Subcutaneous adipose tissue (tissue), 4 donors: ENCODE data around the gene PHF12. TPM values are rescaled to one million over a fixed set of nuclear protein-coding genes. Genes with fewer than 3 reads are reported as not detected.

Experiments used
- total RNA-seq, 4 donors: library from RNA; depleted of rRNA; stranded (reverse); fragments of >200 nt; gene quantifications; one replicate each; pipeline ENCODE4 v1.1.0, GENCODE V29; 2016
- TF ChIP-seq, protein P1 (sequence below): fragments of 450-650 bp; IDR thresholded peaks from one replicate; pipeline ENCODE4 v1.5.1; 2016; ENCODE audit warnings: low read depth, mild to moderate bottlenecking, control low read depth, antibody characterized with exemption, moderate library complexity

Gene PHF12
- total RNA-seq, 4 donors from 2014 or later = 22.0 to 38.1 (median 25.2) TPM

- TF ChIP-seq, protein P1, sequence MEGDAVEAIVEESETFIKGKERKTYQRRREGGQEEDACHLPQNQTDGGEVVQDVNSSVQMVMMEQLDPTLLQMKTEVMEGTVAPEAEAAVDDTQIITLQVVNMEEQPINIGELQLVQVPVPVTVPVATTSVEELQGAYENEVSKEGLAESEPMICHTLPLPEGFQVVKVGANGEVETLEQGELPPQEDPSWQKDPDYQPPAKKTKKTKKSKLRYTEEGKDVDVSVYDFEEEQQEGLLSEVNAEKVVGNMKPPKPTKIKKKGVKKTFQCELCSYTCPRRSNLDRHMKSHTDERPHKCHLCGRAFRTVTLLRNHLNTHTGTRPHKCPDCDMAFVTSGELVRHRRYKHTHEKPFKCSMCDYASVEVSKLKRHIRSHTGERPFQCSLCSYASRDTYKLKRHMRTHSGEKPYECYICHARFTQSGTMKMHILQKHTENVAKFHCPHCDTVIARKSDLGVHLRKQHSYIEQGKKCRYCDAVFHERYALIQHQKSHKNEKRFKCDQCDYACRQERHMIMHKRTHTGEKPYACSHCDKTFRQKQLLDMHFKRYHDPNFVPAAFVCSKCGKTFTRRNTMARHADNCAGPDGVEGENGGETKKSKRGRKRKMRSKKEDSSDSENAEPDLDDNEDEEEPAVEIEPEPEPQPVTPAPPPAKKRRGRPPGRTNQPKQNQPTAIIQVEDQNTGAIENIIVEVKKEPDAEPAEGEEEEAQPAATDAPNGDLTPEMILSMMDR = no peak
Observed at GRCh38 chr17:28941251-28941650, 10.1 kb downstream of the PHF12 start.

DNA sequence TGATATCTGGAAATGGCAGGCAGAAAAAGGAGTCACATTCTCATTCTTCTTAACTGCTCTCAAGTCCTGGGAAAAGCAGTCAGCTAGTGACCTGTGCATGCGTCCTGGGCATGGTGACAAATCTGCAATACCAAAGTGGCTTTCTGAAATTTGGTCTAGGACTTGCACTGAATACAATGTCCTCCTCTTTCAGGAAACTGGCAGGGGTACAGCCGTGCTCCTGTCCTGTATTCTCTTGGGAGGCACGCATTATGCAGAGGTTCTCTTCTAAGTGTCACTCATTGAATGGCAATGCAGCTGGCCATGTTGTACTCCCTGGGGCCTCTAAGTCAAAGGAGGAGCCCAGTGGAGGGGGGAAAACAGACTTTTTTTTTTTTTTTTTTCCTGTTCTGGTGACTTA, 10.6 kb downstream of the PHF12 start:
- TF ChIP-seq, protein P1 = no peak

- TF ChIP-seq, protein P1 = no peak
Observed at GRCh38 chr17:28940142-28940541, 11.2 kb downstream of the PHF12 start.

DNA sequence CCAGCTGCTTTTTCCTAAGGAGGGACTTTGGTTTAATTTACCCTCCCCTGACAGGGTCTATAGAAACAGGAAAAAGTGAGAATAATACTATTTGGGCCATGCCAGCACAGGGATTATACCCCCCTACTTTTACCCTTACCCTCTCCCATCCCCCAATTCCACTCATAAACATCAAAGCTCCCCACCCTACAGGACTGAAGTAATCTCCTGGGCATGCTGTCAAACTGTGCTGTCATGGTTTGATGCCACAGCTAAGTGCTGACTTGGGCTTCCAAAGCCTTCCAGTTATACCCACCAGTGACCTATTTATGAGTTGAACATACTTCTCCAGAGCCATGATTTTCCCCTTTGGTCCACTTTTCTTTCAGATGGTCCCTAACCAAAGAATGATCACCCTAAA, 12.8 kb downstream of the PHF12 start:
- TF ChIP-seq, protein P1 = no peak

DNA sequence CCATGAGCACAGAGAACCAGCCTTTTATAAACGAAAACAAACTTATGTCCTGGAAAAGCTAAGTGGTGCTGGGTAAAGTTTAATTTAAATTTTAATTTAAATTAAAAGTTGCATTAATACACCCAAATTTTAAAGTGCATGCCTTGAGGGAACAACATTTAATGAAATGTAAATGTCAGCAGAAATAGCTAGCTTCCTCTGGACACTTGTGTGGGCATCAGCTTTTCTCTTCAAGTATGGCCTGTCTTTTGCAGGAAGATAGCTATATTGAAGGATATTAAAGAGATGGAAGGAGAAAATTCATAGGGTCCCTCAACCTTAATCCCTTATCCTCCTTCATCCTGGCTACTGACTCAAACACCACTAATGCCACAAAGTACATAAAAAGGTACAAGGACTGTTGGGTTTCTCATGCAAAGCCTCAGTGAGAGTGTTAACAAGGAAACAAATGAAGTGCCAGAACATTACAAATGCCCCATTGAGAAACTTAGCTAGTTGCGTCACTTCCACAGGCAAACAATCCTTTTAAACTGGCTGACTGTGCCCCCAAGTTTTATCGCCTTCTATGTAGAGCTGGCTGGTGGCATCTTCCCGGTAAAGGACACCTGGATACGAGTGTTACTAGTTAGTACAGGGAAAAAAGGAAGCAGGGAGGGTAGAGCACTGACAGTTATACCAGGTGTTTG, 14.1 kb downstream of the PHF12 start:
- TF ChIP-seq, protein P1 = no peak

- TF ChIP-seq, protein P1 = no peak
Observed at GRCh38 chr17:28935744-28936460, 15.4 kb downstream of the PHF12 start.

DNA sequence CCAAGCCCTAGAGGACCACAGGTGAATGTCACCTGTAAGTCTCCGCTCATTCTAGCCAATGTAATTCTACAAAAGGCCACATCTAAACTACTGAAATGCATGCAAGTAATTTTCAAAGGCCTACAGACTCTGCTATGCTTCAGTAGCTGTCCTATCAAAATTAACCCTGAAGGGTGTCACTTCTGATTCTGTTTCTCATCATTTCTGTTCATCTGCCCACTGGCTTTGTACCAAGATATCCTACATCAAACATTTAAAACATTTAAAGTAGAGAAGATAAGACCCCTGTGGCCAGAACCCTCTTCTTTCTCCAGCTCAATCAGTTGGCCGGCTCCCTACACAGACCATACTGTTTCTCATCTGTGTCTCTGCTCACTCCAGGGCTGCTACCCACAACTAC, 21.5 kb downstream of the PHF12 start:
- TF ChIP-seq, protein P1 = no peak
